Transverse colon (tissue), 4 donors: Measurements from ENCODE around the gene KRTAP23-1.

Experiments used
- CTCF ChIP-seq, 5 experiments: fragments of 200-600 bp in 3 of 5; fragments of 450-650 bp in 2 of 5; sonication (generic) in 3 of 5; IDR thresholded peaks; 1 replicate in 2 of 5; 2 replicates in 3 of 5; pipeline ENCODE4 v1.5.1; 2016 to 2017; ENCODE audit warnings: antibody characterized with exemption in 5 of 5, inconsistent platforms in 3 of 5, mild to moderate bottlenecking in 2 of 5, moderate library complexity in 1 of 5
- POLR2A ChIP-seq: fragments of 450-650 bp; IDR thresholded peaks from one replicate; pipeline ENCODE4 v1.6.1; 2016; ENCODE audit warnings: antibody characterized with exemption, mild to moderate bottlenecking, moderate library complexity
- POLR2AphosphoS5 ChIP-seq, 3 donors: sonication (generic); formaldehyde crosslinking; IDR thresholded peaks; one replicate each; pipeline ENCODE4 v1.6.1; 2016; ENCODE audit warnings: antibody characterized with exemption in 3 of 3

DNA sequence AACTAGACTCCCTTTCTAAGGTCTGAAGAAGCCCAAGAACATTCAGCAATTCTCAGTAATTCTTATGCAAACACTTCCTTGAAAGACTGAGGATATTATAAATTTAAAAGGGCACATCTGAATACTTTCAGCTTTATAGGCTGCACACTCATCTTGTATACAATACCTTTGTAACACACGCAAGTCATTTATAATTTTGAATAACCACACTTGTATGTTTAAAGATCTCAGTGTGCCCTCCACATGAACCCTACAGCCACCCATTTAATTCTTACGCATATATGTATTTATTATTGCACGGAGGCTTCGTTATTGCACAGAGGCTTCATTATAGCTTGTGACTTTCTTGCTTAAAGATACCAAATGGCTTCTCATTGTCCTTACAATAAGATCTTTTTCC, 9.7 kb downstream of the KRTAP23-1 start:
- TF ChIP-seq CTCF (IDR thresholded peaks at IDR 0.05) (no peak), POLR2A (no peak), POLR2AphosphoS5 (IDR thresholded peaks at IDR 0.05) (no peak)
